ENCODE data around the gene GPR25. TPM values are rescaled to one million over a fixed set of nuclear protein-coding genes. Genes with fewer than 3 reads are reported as not detected.

GPR25 gene
- polyA plus RNA-seq, 1 donor (not counting 4 experiments of a cell fraction or from before 2014, with no cell fraction given): not detected

GRCh38 chr1:200891774-200892157, 19.0 kb downstream of the GPR25 start:
- TF ChIP-seq CTCF (optimal IDR thresholded peaks at IDR 0.05 in 1 of 3, IDR thresholded peaks at IDR 0.05 in 1 of 3, conservative IDR thresholded peaks at IDR 0.05 in 1 of 3; ENCODE audit: extremely low read depth in 1 of 3, insufficient read depth in 2 of 3, low read length in 3 of 3) (no peak), EZH2 (IDR thresholded peaks at IDR 0.05; ENCODE audit: low read length) (no peak)
- peak overlapping the region; percentile 85 for H3K4me2 ChIP-seq (ENCODE audit: control insufficient read depth, extremely low read depth, insufficient read depth, low read depth, low read length)
- peak overlapping the region; percentile 42 to 62 (median 57) for H3K4me3 ChIP-seq (ENCODE audit: control insufficient read depth in 2 of 3, extremely low read depth in 1 of 3, insufficient read depth in 2 of 3, low read depth in 1 of 3, low read length in 3 of 3)
- H3K4me1 ChIP-seq (ENCODE audit: control insufficient read depth, extremely low read depth, insufficient read depth, low read length): peaks cover 28% of the 10 kb centered on the region
- H3K27me3 ChIP-seq (ENCODE audit: control insufficient read depth, extremely low read depth, insufficient read depth, low read length): no peaks in the 10 kb centered on the region
- no peaks in the 10 kb centered on the region for H3K36me3 ChIP-seq (ENCODE audit: control insufficient read depth in 2 of 2, extremely low read depth in 1 of 2, insufficient read depth in 2 of 2, low read length in 2 of 2)
- H2AFZ ChIP-seq (ENCODE audit: control insufficient read depth, low read length): peak overlapping the region; percentile 95
- H4K20me1 ChIP-seq (ENCODE audit: control insufficient read depth, extremely low read depth, insufficient read depth, low read length): no peaks in the 10 kb centered on the region
- H3K9me3 ChIP-seq (ENCODE audit: control insufficient read depth, low read depth, low read length): no peaks in the 10 kb centered on the region
- FAIRE-seq: no peak
- dilution Hi-C loops (cut with MboI; ENCODE audit: extremely low pct_ligation_motif_present, low sequenced_read_pairs): no loop called here
- no peak overlapping the region for H3K27ac ChIP-seq (ENCODE audit: control insufficient read depth, insufficient read depth, low read length)
- H3K79me2 ChIP-seq (ENCODE audit: control insufficient read depth, insufficient read depth, low read length): peaks cover 14% of the 10 kb centered on the region
- no peak for DNase-seq (ENCODE audit: low read depth, low spot score)
- H3K9ac ChIP-seq (ENCODE audit: control insufficient read depth, extremely low read depth, insufficient read depth, low read length): peak overlapping the region; percentile 80
- no peaks in the 10 kb centered on the region for H3K9me1 ChIP-seq (ENCODE audit: control insufficient read depth, extremely low read depth, insufficient read depth, low read length)

DNA sequence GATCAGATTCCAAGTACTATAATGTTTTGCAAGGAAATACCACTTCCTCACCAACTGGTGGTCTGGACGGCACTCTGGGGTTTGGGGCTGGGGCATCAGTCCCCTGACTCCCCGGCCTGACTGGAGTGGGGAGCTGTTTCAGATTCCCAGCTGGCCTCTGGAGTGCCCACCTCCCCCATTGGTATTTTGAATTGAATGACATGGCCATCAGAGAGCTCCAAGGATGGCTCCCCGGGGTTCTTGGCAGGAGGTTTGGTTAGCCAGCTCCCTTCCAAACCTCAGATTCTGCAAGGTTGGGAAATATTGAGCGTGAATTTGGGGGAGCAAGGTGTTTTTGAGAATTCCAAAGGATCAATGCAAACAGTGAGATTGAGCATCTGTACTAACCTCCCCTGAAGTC, 19.8 kb downstream of the GPR25 start:
- no peaks in the 10 kb centered on the region for H3K9me1 ChIP-seq (ENCODE audit: control insufficient read depth, extremely low read depth, insufficient read depth, low read length)
- H2AFZ ChIP-seq (ENCODE audit: control insufficient read depth, low read length): no peak overlapping the region
- no peaks in the 10 kb centered on the region for H3K27me3 ChIP-seq (ENCODE audit: control insufficient read depth, extremely low read depth, insufficient read depth, low read length)
- H3K4me3 ChIP-seq (ENCODE audit: control insufficient read depth in 2 of 3, extremely low read depth in 1 of 3, insufficient read depth in 2 of 3, low read depth in 1 of 3, low read length in 3 of 3): no peak overlapping the region
- peaks cover 35% of the 10 kb centered on the region for H3K4me1 ChIP-seq (ENCODE audit: control insufficient read depth, extremely low read depth, insufficient read depth, low read length)
- H3K79me2 ChIP-seq (ENCODE audit: control insufficient read depth, insufficient read depth, low read length): peaks cover 20% of the 10 kb centered on the region
- H3K36me3 ChIP-seq (ENCODE audit: control insufficient read depth in 2 of 2, extremely low read depth in 1 of 2, insufficient read depth in 2 of 2, low read length in 2 of 2): peaks cover 0 to 6% of the 10 kb centered on the region in 2 experiments
- H3K4me2 ChIP-seq (ENCODE audit: control insufficient read depth, extremely low read depth, insufficient read depth, low read depth, low read length): no peak overlapping the region
- no peak for DNase-seq (ENCODE audit: low read depth, low spot score)
- no peaks in the 10 kb centered on the region for H3K9me3 ChIP-seq (ENCODE audit: control insufficient read depth, low read depth, low read length)
- dilution Hi-C loops (cut with MboI; ENCODE audit: extremely low pct_ligation_motif_present, low sequenced_read_pairs): no loop called here
- peaks cover 6% of the 10 kb centered on the region for H4K20me1 ChIP-seq (ENCODE audit: control insufficient read depth, extremely low read depth, insufficient read depth, low read length)
- no peak for FAIRE-seq
- H3K9ac ChIP-seq (ENCODE audit: control insufficient read depth, extremely low read depth, insufficient read depth, low read length): no peak overlapping the region
- TF ChIP-seq EZH2 (IDR thresholded peaks at IDR 0.05; ENCODE audit: low read length): no peak
- no peak for TF ChIP-seq CTCF (optimal IDR thresholded peaks at IDR 0.05 in 1 of 3, IDR thresholded peaks at IDR 0.05 in 1 of 3, conservative IDR thresholded peaks at IDR 0.05 in 1 of 3; ENCODE audit: extremely low read depth in 1 of 3, insufficient read depth in 2 of 3, low read length in 3 of 3)
- no peak overlapping the region for H3K27ac ChIP-seq (ENCODE audit: control insufficient read depth, insufficient read depth, low read length)

Measured in keratinocyte (primary cell).